H1 (cell line): ENCODE data around the gene KMT5C. TPM values are rescaled to one million over a fixed set of nuclear protein-coding genes. Genes with fewer than 3 reads are reported as not detected.

Experiments
- CTCF ChIA-PET: fragments of 300-600 bp; sonication (Branson Sonifier 250); formaldehyde crosslinking; loops from one replicate; lab custom pipeline; 2021; ENCODE audit not compliant: partially characterized antibody; lab: Charles Lee
- POLR2A ChIA-PET: fragments of 300-600 bp; sonication (Branson Sonifier 250); formaldehyde crosslinking; loops from one replicate; lab custom pipeline; 2021; ENCODE audit warnings: inconsistent platforms; ENCODE audit not compliant: partially characterized antibody; lab: Charles Lee
- DNase-seq, 2 experiments: peaks; one replicate each; pipeline versions ENCODE4 v3.0.0 to v3.0.0-alpha.2; 2010 to 2022; ENCODE audit warnings: low spot score in 2 of 2, low read depth in 1 of 2, mixed read lengths in 1 of 2
- FAIRE-seq: peaks from 2 replicates; lab custom pipeline; 2011; peaks lifted over from hg19 to GRCh38; lab: Jason Lieb, UNC
- H2AFZ ChIP-seq: 2 replicates; pipeline ENCODE4 v1.8.1; 2012; ENCODE audit warnings: low read length, inconsistent platforms
- H2AK5ac ChIP-seq: 2 replicates; pipeline ENCODE4 v1.6.1; 2013; ENCODE audit warnings: low read depth, low read length
- H2BK120ac ChIP-seq: replicated peaks from 2 replicates; pipeline ENCODE3; 2013; ENCODE audit warnings: low read depth, low read length, inconsistent platforms
- H2BK12ac ChIP-seq: 2 replicates; pipeline ENCODE4 v1.6.1; 2013; ENCODE audit warnings: low read depth, low read length
- H2BK15ac ChIP-seq: 2 replicates; pipeline ENCODE4 v1.6.1; 2013; ENCODE audit warnings: low read length
- H2BK20ac ChIP-seq: 2 replicates; pipeline ENCODE4 v1.6.1; 2013; ENCODE audit warnings: low read length
- H2BK5ac ChIP-seq: 2 replicates; pipeline ENCODE4 v1.6.1; 2013; ENCODE audit warnings: low read depth, low read length
- H3K14ac ChIP-seq: 2 replicates; pipeline ENCODE4 v1.6.1; 2013; ENCODE audit warnings: inconsistent platforms; ENCODE audit not compliant: insufficient read length
- H3K18ac ChIP-seq: 2 replicates; pipeline ENCODE4 v1.6.1; 2013; ENCODE audit warnings: low read length; ENCODE audit errors: extremely low read depth
- H3K23ac ChIP-seq: 2 replicates; pipeline ENCODE4 v1.6.1; 2013; ENCODE audit warnings: inconsistent platforms; ENCODE audit not compliant: insufficient read length
- H3K23me2 ChIP-seq: 2 replicates; pipeline ENCODE4 v1.6.1; 2013; ENCODE audit warnings: low read depth, low read length
- H3K27ac ChIP-seq: 2 replicates; pipeline ENCODE4 v1.6.1; 2011; ENCODE audit warnings: low read depth, low read length, inconsistent platforms
- H3K27me3 ChIP-seq, 4 experiments: replicated peaks in 1 of 4; 1 replicate in 1 of 4; 2 replicates in 3 of 4; pipeline versions ENCODE4 v1.6.1 to v1.8.1; 2011 to 2013; ENCODE audit warnings: low read length in 3 of 4, mild to moderate bottlenecking in 3 of 4, inconsistent platforms in 2 of 4, mixed read lengths in 2 of 4, moderate library complexity in 1 of 4; ENCODE audit not compliant: control insufficient read depth in 3 of 4, insufficient read depth in 3 of 4; ENCODE audit errors: extremely low read depth in 1 of 4
- H3K36me3 ChIP-seq, 4 experiments: 2 replicates each; pipeline versions ENCODE4 v1.6.1 to v1.8.1; 2011 to 2013; ENCODE audit warnings: mild to moderate bottlenecking in 4 of 4, low read length in 3 of 4, moderate library complexity in 2 of 4, control low read depth in 1 of 4, inconsistent platforms in 1 of 4; ENCODE audit not compliant: insufficient read depth in 4 of 4, control insufficient read depth in 2 of 4
- H3K4ac ChIP-seq: replicated peaks from 2 replicates; pipeline ENCODE3; 2013; ENCODE audit warnings: low read length, low read depth, mixed read lengths, inconsistent platforms; ENCODE audit not compliant: insufficient read length
- H3K4me1 ChIP-seq, 4 experiments: replicated peaks in 1 of 4; 1 replicate in 1 of 4; 2 replicates in 3 of 4; pipeline versions ENCODE4 v1.6.1 to v1.8.1; 2011 to 2013; ENCODE audit warnings: low read length in 3 of 4, inconsistent platforms in 2 of 4, mixed read lengths in 1 of 4; ENCODE audit not compliant: insufficient read depth in 4 of 4, control insufficient read depth in 3 of 4
- H3K4me2 ChIP-seq, 2 experiments: 2 replicates each; pipeline versions ENCODE4 v1.6.1 to v1.8.1; 2011 to 2013; ENCODE audit warnings: low read depth in 2 of 2, low read length in 2 of 2, control low read depth in 1 of 2, inconsistent platforms in 1 of 2, mild to moderate bottlenecking in 1 of 2; ENCODE audit not compliant: insufficient read depth in 1 of 2
- H3K4me3 ChIP-seq, 4 experiments: fragments of 200-600, 300-600 bp in 1 of 4; sonication (generic), shearing (Covaris generic), sonication (Bioruptor Twin) in 1 of 4; 2 replicates each; pipeline versions ENCODE4 v1.5.1 to v1.8.1; 2011 to 2016; ENCODE audit warnings: low read length in 4 of 4, low read depth in 3 of 4, control low read depth in 2 of 4, inconsistent platforms in 2 of 4, mild to moderate bottlenecking in 2 of 4, mixed read lengths in 1 of 4, moderate library complexity in 1 of 4; ENCODE audit not compliant: insufficient read depth in 2 of 4; ENCODE audit errors: extremely low read depth in 1 of 4
- H3K56ac ChIP-seq: replicated peaks from 2 replicates; pipeline ENCODE3; 2013; ENCODE audit warnings: low read depth, mild to moderate bottlenecking, mixed read lengths, low read length, inconsistent platforms; ENCODE audit not compliant: insufficient read length
- H3K79me1 ChIP-seq: 2 replicates; pipeline ENCODE4 v1.6.1; 2013; ENCODE audit warnings: low read depth, low read length, control low read depth
- H3K79me2 ChIP-seq, 2 experiments: 2 replicates each; pipeline versions ENCODE4 v1.6.1 to v1.8.1; 2012 to 2013; ENCODE audit warnings: low read length in 2 of 2, mild to moderate bottlenecking in 2 of 2, inconsistent platforms in 1 of 2; ENCODE audit not compliant: insufficient read depth in 2 of 2, control insufficient read depth in 1 of 2
- H3K9ac ChIP-seq, 4 experiments: replicated peaks in 1 of 4; 1 replicate in 1 of 4; 2 replicates in 3 of 4; pipeline versions ENCODE4 v1.6.1 to v1.8.1; 2011 to 2013; ENCODE audit warnings: low read depth in 3 of 4, low read length in 3 of 4, control low read depth in 2 of 4, mild to moderate bottlenecking in 2 of 4, moderate library complexity in 2 of 4, inconsistent platforms in 1 of 4; ENCODE audit errors: extremely low read depth in 1 of 4
- H3K9me3 ChIP-seq, 2 experiments: 2 replicates each; pipeline versions ENCODE4 v1.6.1 to v1.8.1; 2012 to 2013; ENCODE audit warnings: mild to moderate bottlenecking in 2 of 2, moderate library complexity in 2 of 2, control low read depth in 1 of 2, inconsistent platforms in 1 of 2, low read depth in 1 of 2, low read length in 1 of 2, mixed read lengths in 1 of 2; ENCODE audit not compliant: insufficient read depth in 2 of 2
- H4K20me1 ChIP-seq, 2 experiments: replicated peaks in 1 of 2; 2 replicates each; pipeline versions ENCODE3 to v1.8.1; 2011 to 2013; ENCODE audit warnings: inconsistent platforms in 2 of 2, low read length in 2 of 2, mild to moderate bottlenecking in 1 of 2; ENCODE audit not compliant: insufficient read depth in 2 of 2, control insufficient read depth in 1 of 2
- H4K5ac ChIP-seq: 2 replicates; pipeline ENCODE4 v1.6.1; 2013; ENCODE audit warnings: low read length, low read depth, mixed read lengths, inconsistent platforms; ENCODE audit not compliant: insufficient read length
- H4K8ac ChIP-seq: 2 replicates; pipeline ENCODE4 v1.8.0; 2013; ENCODE audit warnings: mild to moderate bottlenecking, moderate library complexity, low read length, inconsistent platforms; ENCODE audit not compliant: insufficient read depth; ENCODE audit errors: extremely low read depth
- H4K91ac ChIP-seq: replicated peaks from 2 replicates; pipeline ENCODE3; 2013; ENCODE audit warnings: low read length, mixed read lengths, inconsistent platforms; ENCODE audit not compliant: insufficient read length
- CTBP2 ChIP-seq: IDR thresholded peaks from 2 replicates; pipeline ENCODE4 v1.7.0; 2011; ENCODE audit warnings: borderline replicate concordance, mild to moderate bottlenecking, moderate library complexity, mixed read lengths, low read length; ENCODE audit not compliant: insufficient read depth, insufficient read length
- SIRT6 ChIP-seq: IDR thresholded peaks from one replicate; pipeline ENCODE4 v1.7.1; 2012; ENCODE audit warnings: low read length, inconsistent platforms
- ZNF274 ChIP-seq: IDR thresholded peaks from 2 replicates; pipeline ENCODE4 v1.7.0; 2012; ENCODE audit warnings: low read length, borderline replicate concordance; ENCODE audit errors: extremely low read depth
- WGBS, 2 experiments: shearing (Covaris generic) in 1 of 2; methylation state at CpG; one replicate each; pipeline versions ENCODE4 v1.1.6 to v1.1.7; 2013 to 2015; ENCODE audit warnings: low lambda C conversion rate in 2 of 2, mixed read lengths in 2 of 2, inconsistent platforms in 1 of 2, low coverage in 1 of 2, missing lambda C conversion rate in 1 of 2; ENCODE audit not compliant: insufficient replicate concordance in 2 of 2, insufficient coverage in 1 of 2, insufficient read length in 1 of 2; ENCODE audit errors: extremely low coverage in 1 of 2, missing lambda C conversion rate in 1 of 2; 5-methylcytosine and 5-hydroxymethylcytosine counted together
- polyA plus RNA-seq, 7 experiments: library from polyadenylated mRNA; depleted of rRNA in 3 of 7; stranded (reverse) in 5 of 7; unstranded in 2 of 7; fragments of >200 nt in 5 of 7; fragments of 200-250 nt in 2 of 7; gene quantifications; 1 replicate in 5 of 7; 2 replicates in 1 of 7; 4 replicates in 1 of 7; pipeline versions ENCODE4 v1.2.1 to v1.2.3, GENCODE V29; 2011 to 2013; ENCODE audit warnings: missing spikeins in 2 of 7, mixed read lengths in 2 of 7
- total RNA-seq: library from RNA; stranded (reverse); fragmentation: NEBNext Ultra II Directional; extraction: Animal tissue kit (Norgen Biotek cat#: 25700); gene quantifications from 2 replicates; pipeline ENCODE4 v1.2.1, GENCODE V29; 2021

KMT5C gene
- total and polyA plus RNA-seq, 2 of the 8 experiments (the other 6 are each of a cell fraction or from before 2014, with no cell fraction given): 24.9 to 31.5 TPM

GRCh38 chr19:55300886-55301458, 38.7 kb upstream of the KMT5C start:
- H3K9ac ChIP-seq: no peak overlapping the region; a peak in 1 of 7 replicates
- H3K36me3 ChIP-seq: peaks cover 10 to 35% (median 24%) of the 10 kb centered on the region in 4 experiments
- H3K4ac ChIP-seq: peak overlapping the region; percentile 66
- H2BK20ac ChIP-seq: no peak overlapping the region
- no peaks in the 10 kb centered on the region; the same call in 1 of the 2 replicates for H3K79me1 ChIP-seq
- no peak overlapping the region for H4K5ac ChIP-seq
- no peak overlapping the region for H2BK5ac ChIP-seq
- DNase-seq (no peak), FAIRE-seq (no peak)
- peaks cover 0 to 8% (median 3%) of the 10 kb centered on the region in 4 experiments; a peak in 3 of 7 replicates for H3K4me1 ChIP-seq
- no peaks in the 10 kb centered on the region for H3K27me3 ChIP-seq
- peak overlapping the region; percentile 51; the same call in 1 of the 2 replicates for H4K8ac ChIP-seq
- H3K27ac ChIP-seq: no peak overlapping the region
- H4K91ac ChIP-seq: no peak overlapping the region
- no peaks in the 10 kb centered on the region for H3K9me3 ChIP-seq
- H2AK5ac ChIP-seq: no peak overlapping the region
- H3K23ac ChIP-seq: no peak overlapping the region
- TF ChIP-seq ZNF274 (no peak), SIRT6 (no peak), CTBP2 (no peak)
- no peak overlapping the region for H3K18ac ChIP-seq
- POLR2A ChIA-PET: interaction anchor here (0.7 to 3.8 kb wide), 19 partner anchors 10 to 105 kb away, joined by 3 to 32 read pairs (median 4); partner anchors contain the start of genes KMT5C and TMEM238
- H4K20me1 ChIP-seq: peaks cover 0 to 5% of the 10 kb centered on the region in 2 experiments
- WGBS, 2 experiments: 84% methylated on average over 15 of the region's 15 CpGs; no CpG with 5 or more reads in 1 of the 2 experiments
- H3K4me2 ChIP-seq: 0 out of 4 replicates have a peak overlapping the region, but pooled peaks of 1 of the 2 experiments have one; percentile 36
- H3K79me2 ChIP-seq: no peaks in the 10 kb centered on the region
- no peak overlapping the region for H2AFZ ChIP-seq
- H2BK120ac ChIP-seq: no peak overlapping the region
- peak overlapping the region; percentile 55; the same call in 1 of the 2 replicates for H2BK12ac ChIP-seq
- H3K56ac ChIP-seq: no peak overlapping the region
- H3K23me2 ChIP-seq: peaks cover 2% of the 10 kb centered on the region; the same call in 1 of the 2 replicates
- H2BK15ac ChIP-seq: peak overlapping the region; percentile 31; the same call in 1 of the 2 replicates
- CTCF ChIA-PET: interaction anchor here (0.6 to 3.9 kb wide), 47 partner anchors 9 to 184 kb away, joined by 3 to 37 read pairs (median 4); partner anchors contain the start of genes GARIN5B, IL11, KMT5C and NAT14
- no peak overlapping the region for H3K14ac ChIP-seq
- H3K4me3 ChIP-seq: no peak overlapping the region; a peak in 1 of 8 replicates
